ENCODE results near the gene KCNJ15. TPM values are rescaled to one million over a fixed set of nuclear protein-coding genes. Genes with fewer than 3 reads are reported as not detected.

Gene KCNJ15
- total and polyA plus RNA-seq, 2 of the 8 experiments (the other 6 are each of a cell fraction or from before 2014, with no cell fraction given) = under 0.01 TPM; not detected in 1

- no peaks in the 10 kb centered on the region for H3K79me2 ChIP-seq (ENCODE audit: control insufficient read depth in 1 of 2, insufficient read depth in 2 of 2, low read length in 2 of 2)
- no peak overlapping the region for H4K8ac ChIP-seq (ENCODE audit: extremely low read depth, insufficient read depth, low read length)
- H2BK20ac ChIP-seq (ENCODE audit: low read length) = no peak overlapping the region
- no peak overlapping the region for H3K4me3 ChIP-seq (ENCODE audit: extremely low read depth in 1 of 4, insufficient read depth in 2 of 4, low read depth in 3 of 4, low read length in 4 of 4)
- H2BK120ac ChIP-seq (replicated peaks; ENCODE audit: low read depth, low read length) = no peak overlapping the region
- H3K27ac ChIP-seq (ENCODE audit: low read depth, low read length) = no peak overlapping the region
- H3K23ac ChIP-seq (ENCODE audit: insufficient read length) = no peak overlapping the region
- POLR2A ChIA-PET (ENCODE audit: partially characterized antibody) = no interaction called here
- no peaks in the 10 kb centered on the region for H4K20me1 ChIP-seq (replicated peaks in 1 of 2; ENCODE audit: control insufficient read depth in 1 of 2, insufficient read depth in 2 of 2, low read length in 2 of 2)
- no peak overlapping the region for H3K14ac ChIP-seq (ENCODE audit: insufficient read length)
- no peak overlapping the region for H3K56ac ChIP-seq (replicated peaks; ENCODE audit: insufficient read length, low read depth, low read length)
- H3K18ac ChIP-seq (ENCODE audit: extremely low read depth, low read length) = no peak overlapping the region
- CTCF ChIA-PET (ENCODE audit: partially characterized antibody) = interaction anchor here (1.2 to 1.5 kb wide), 4 partner anchors 30 to 99 kb away, joined by 3 to 4 read pairs (median 3); no protein-coding TSS in a partner anchor
- H2BK12ac ChIP-seq (ENCODE audit: low read depth, low read length) = no peak overlapping the region
- H4K5ac ChIP-seq (ENCODE audit: insufficient read length, low read depth, low read length) = no peak overlapping the region
- H3K9me3 ChIP-seq (ENCODE audit: insufficient read depth in 2 of 2, low read depth in 1 of 2, low read length in 1 of 2) = no peaks in the 10 kb centered on the region
- no peak overlapping the region for H2AK5ac ChIP-seq (ENCODE audit: low read depth, low read length)
- H4K91ac ChIP-seq (replicated peaks; ENCODE audit: insufficient read length, low read length) = no peak overlapping the region
- H3K36me3 ChIP-seq (ENCODE audit: control insufficient read depth in 2 of 4, insufficient read depth in 4 of 4, low read length in 3 of 4) = no peaks in the 10 kb centered on the region
- WGBS, 2 experiments (ENCODE audit: extremely low coverage in 1 of 2, insufficient coverage in 1 of 2, insufficient read length in 1 of 2, insufficient replicate concordance in 2 of 2, low coverage in 1 of 2, low lambda C conversion rate in 2 of 2, missing lambda C conversion rate in 1 of 2) = 78% methylated on average over 2 of the region's 2 CpGs; no CpG with 5 or more reads in 1 of the 2 experiments
- no peak overlapping the region for H3K4ac ChIP-seq (replicated peaks; ENCODE audit: insufficient read length, low read depth, low read length)
- H2AFZ ChIP-seq (ENCODE audit: low read length) = no peak overlapping the region
- TF ChIP-seq SIN3A (conservative IDR thresholded peaks at IDR 0.05 in 1 of 2, IDR thresholded peaks at IDR 0.05 in 1 of 2; ENCODE audit: low read depth in 1 of 2, low read length in 2 of 2) (no peak), RBBP5 (IDR thresholded peaks at IDR 0.05; ENCODE audit: borderline replicate concordance, low read depth, low read length) (no peak), CREB1 (IDR thresholded peaks at IDR 0.05) (no peak)
- no peak overlapping the region for H2BK5ac ChIP-seq (ENCODE audit: low read depth, low read length)
- no peak overlapping the region for H2BK15ac ChIP-seq (ENCODE audit: low read length)
- no peaks in the 10 kb centered on the region for H3K23me2 ChIP-seq (ENCODE audit: low read depth, low read length)
- H3K9ac ChIP-seq (replicated peaks in 1 of 4; ENCODE audit: extremely low read depth in 1 of 4, low read depth in 3 of 4, low read length in 3 of 4) = no peak overlapping the region
- FAIRE-seq (no peak), DNase-seq (ENCODE audit: low read depth in 1 of 2, low spot score in 2 of 2) (no peak)
- no peak overlapping the region for H3K4me2 ChIP-seq (ENCODE audit: insufficient read depth in 1 of 2, low read depth in 2 of 2, low read length in 2 of 2)
- H3K4me1 ChIP-seq (replicated peaks in 1 of 4; ENCODE audit: control insufficient read depth in 3 of 4, insufficient read depth in 4 of 4, low read length in 3 of 4) = peaks cover 0 to 3% (median 0%) of the 10 kb centered on the region in 4 experiments; a peak in 1 of 7 replicates
- H3K27me3 ChIP-seq (replicated peaks in 1 of 4; ENCODE audit: control insufficient read depth in 3 of 4, extremely low read depth in 1 of 4, insufficient read depth in 3 of 4, low read length in 3 of 4) = no peaks in the 10 kb centered on the region
- H3K79me1 ChIP-seq (ENCODE audit: low read depth, low read length) = no peaks in the 10 kb centered on the region
These were observed 12.8 kb downstream of the KCNJ15 start for GRCh38 chr21:38269576-38269936.

Data from H1 (cell line).